HepG2 (cell line): ENCODE results near the gene ADSS1. TPM values are rescaled to one million over a fixed set of nuclear protein-coding genes. Genes with fewer than 3 reads are reported as not detected.

Experiments used
- ARID2 ChIP-seq: sonication (generic); formaldehyde crosslinking; IDR thresholded peaks from 2 replicates; pipeline ENCODE4 v1.8.1; 2022; ENCODE audit warnings: mild to moderate bottlenecking, missing genetic modification reagents, borderline replicate concordance
- ETV6 ChIP-seq: sonication (generic); formaldehyde crosslinking; conservative IDR thresholded peaks from 2 replicates; pipeline ENCODE4 v1.4.0; 2020; ENCODE audit warnings: missing genetic modification reagents
- KLF11 ChIP-seq: IDR thresholded peaks from 2 replicates; pipeline ENCODE4 v1.6.1; 2016; ENCODE audit warnings: missing compliant biosample characterization
- NFE2L2 ChIP-seq: fragments of 150-350 bp; IDR thresholded peaks from 2 replicates; pipeline ENCODE4 v1.6.1; 2014; ENCODE audit warnings: low read length
- NPAS2 ChIP-seq: sonication (generic); formaldehyde crosslinking; IDR thresholded peaks from 2 replicates; pipeline ENCODE4 v1.8.0; 2022; ENCODE audit warnings: mild to moderate bottlenecking, missing genetic modification reagents, borderline replicate concordance
- NR2F6 ChIP-seq, 2 experiments: IDR thresholded peaks; 2 replicates each; pipeline ENCODE4 v1.6.1; 2016; ENCODE audit warnings: antibody characterized with exemption in 1 of 2, mild to moderate bottlenecking in 1 of 2
- RAD21 ChIP-seq: fragments of 450-650 bp; formaldehyde crosslinking; IDR thresholded peaks from 2 replicates; pipeline ENCODE4 v1.5.0; 2020; ENCODE audit warnings: mild to moderate bottlenecking
- SSRP1 ChIP-seq: IDR thresholded peaks from 2 replicates; pipeline ENCODE4 v1.6.1; 2016; ENCODE audit warnings: control low read depth
- TBX2 ChIP-seq: sonication (generic); formaldehyde crosslinking; IDR thresholded peaks from 2 replicates; pipeline ENCODE4 v1.5.0; 2020; ENCODE audit warnings: missing genetic modification reagents, mild to moderate bottlenecking, borderline replicate concordance
- ZFP36L2 ChIP-seq: sonication (generic); formaldehyde crosslinking; IDR thresholded peaks from 2 replicates; pipeline ENCODE4 v1.4.0; 2020; ENCODE audit warnings: missing genetic modification reagents
- ZFY ChIP-seq: sonication (generic); formaldehyde crosslinking; IDR thresholded peaks from 2 replicates; pipeline ENCODE4 v1.4.0; 2020; ENCODE audit warnings: missing genetic modification reagents
- ZNF180 ChIP-seq: sonication (generic); formaldehyde crosslinking; IDR thresholded peaks from 2 replicates; pipeline ENCODE4 v1.4.0; 2020; ENCODE audit warnings: low read depth, missing genetic modification reagents, borderline replicate concordance
- ZNF235 ChIP-seq: sonication (generic); formaldehyde crosslinking; IDR thresholded peaks from 2 replicates; pipeline ENCODE4 v1.8.1; 2023; ENCODE audit warnings: mild to moderate bottlenecking, missing genetic modification reagents, borderline replicate concordance
- ZNF350 ChIP-seq: sonication (generic); formaldehyde crosslinking; IDR thresholded peaks from 2 replicates; pipeline ENCODE4 v1.4.0; 2020; ENCODE audit warnings: mild to moderate bottlenecking, low read depth, missing genetic modification reagents, borderline replicate concordance
- ZNF460 ChIP-seq: sonication (generic); formaldehyde crosslinking; IDR thresholded peaks from 2 replicates; pipeline ENCODE4 v1.5.1; 2020; ENCODE audit warnings: missing genetic modification reagents, mild to moderate bottlenecking, borderline replicate concordance
- ZNF83 ChIP-seq: sonication (generic); formaldehyde crosslinking; IDR thresholded peaks from 2 replicates; pipeline ENCODE4 v1.4.0; 2020; ENCODE audit warnings: missing genetic modification reagents, mild to moderate bottlenecking, borderline replicate concordance
- polyA plus RNA-seq, 8 experiments: library from polyadenylated mRNA; depleted of rRNA in 3 of 8; stranded (reverse) in 7 of 8; unstranded in 1 of 8; fragments of >200 nt; fragmentation: Illumina TruSeq in 4 of 8; extraction: Trizol in 4 of 8; gene quantifications; 2 replicates each; pipeline versions ENCODE4 v1.2.1 to v1.2.3, GENCODE V29; 2011 to 2016; ENCODE audit warnings: low read depth in 4 of 8, missing spikeins in 1 of 8, mixed read lengths in 1 of 8; ENCODE audit not compliant: insufficient read depth in 1 of 8
- total RNA-seq, 5 experiments: library from RNA; depleted of rRNA; stranded (reverse); fragments of >200 nt; fragmentation: Illumina TruSeq; extraction: Trizol; gene quantifications; 2 replicates each; pipeline ENCODE4 v1.2.3, GENCODE V29; 2016; ENCODE audit warnings: low read depth in 1 of 5
- TF ChIP-seq, protein P1 (sequence below): sonication (generic); formaldehyde crosslinking; IDR thresholded peaks from 2 replicates; pipeline ENCODE4 v1.4.0; 2020; ENCODE audit warnings: missing genetic modification reagents
- TF ChIP-seq, protein P2 (sequence below): IDR thresholded peaks from 2 replicates; pipeline ENCODE4 v1.6.1; 2016; ENCODE audit warnings: missing compliant biosample characterization, missing genetic modification reagents, borderline replicate concordance
- TF ChIP-seq, protein P3 (sequence below): sonication (generic); formaldehyde crosslinking; IDR thresholded peaks from 2 replicates; pipeline ENCODE4 v1.4.0; 2020; ENCODE audit warnings: missing genetic modification reagents, mild to moderate bottlenecking, borderline replicate concordance

Gene ADSS1
- total and polyA plus RNA-seq, 2 of the 13 experiments (the other 11 are each of a cell fraction or from before 2014, with no cell fraction given), result 1.0 to 36.7 TPM

DNA sequence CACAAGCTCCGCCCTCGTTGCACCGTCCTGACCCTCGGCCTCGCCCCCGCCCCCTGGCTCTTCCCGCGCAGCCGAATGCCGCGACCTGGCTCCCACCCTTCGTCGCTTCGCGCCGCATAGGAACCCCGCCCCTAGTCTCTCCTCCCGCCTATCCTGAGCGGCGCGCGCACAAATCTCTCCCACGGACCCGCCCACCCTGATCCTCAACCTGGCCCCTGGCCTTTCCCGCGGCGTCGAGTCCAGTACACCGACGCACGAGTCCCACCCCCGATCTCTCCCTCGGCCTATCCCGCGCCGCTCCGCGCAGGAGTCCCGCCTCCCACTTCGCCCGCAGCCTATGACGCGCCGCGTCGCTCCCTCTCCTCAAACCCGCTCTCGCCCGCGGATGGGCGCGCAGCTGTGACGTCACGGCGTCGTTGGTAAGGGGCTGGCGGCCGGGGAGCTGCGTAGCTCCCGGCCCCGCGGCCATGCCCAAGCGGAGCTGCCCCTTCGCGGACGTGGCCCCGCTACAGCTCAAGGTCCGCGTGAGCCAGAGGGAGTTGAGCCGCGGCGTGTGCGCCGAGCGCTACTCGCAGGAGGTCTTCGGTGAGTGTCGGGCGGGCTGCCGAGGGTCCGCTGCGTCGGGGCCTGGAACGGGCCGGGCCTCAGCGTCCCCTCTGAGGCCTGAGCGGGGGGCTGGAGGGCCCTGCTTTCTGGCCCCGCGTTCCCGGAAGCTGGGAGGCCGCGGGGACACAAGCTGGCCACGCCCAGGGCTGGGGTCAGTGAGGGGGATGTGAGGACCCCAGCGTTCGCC is 28.9 kb downstream of the ADSS1 start, which contains the start of gene SIVA1 (continued):
- TF ChIP-seq, protein P1, sequence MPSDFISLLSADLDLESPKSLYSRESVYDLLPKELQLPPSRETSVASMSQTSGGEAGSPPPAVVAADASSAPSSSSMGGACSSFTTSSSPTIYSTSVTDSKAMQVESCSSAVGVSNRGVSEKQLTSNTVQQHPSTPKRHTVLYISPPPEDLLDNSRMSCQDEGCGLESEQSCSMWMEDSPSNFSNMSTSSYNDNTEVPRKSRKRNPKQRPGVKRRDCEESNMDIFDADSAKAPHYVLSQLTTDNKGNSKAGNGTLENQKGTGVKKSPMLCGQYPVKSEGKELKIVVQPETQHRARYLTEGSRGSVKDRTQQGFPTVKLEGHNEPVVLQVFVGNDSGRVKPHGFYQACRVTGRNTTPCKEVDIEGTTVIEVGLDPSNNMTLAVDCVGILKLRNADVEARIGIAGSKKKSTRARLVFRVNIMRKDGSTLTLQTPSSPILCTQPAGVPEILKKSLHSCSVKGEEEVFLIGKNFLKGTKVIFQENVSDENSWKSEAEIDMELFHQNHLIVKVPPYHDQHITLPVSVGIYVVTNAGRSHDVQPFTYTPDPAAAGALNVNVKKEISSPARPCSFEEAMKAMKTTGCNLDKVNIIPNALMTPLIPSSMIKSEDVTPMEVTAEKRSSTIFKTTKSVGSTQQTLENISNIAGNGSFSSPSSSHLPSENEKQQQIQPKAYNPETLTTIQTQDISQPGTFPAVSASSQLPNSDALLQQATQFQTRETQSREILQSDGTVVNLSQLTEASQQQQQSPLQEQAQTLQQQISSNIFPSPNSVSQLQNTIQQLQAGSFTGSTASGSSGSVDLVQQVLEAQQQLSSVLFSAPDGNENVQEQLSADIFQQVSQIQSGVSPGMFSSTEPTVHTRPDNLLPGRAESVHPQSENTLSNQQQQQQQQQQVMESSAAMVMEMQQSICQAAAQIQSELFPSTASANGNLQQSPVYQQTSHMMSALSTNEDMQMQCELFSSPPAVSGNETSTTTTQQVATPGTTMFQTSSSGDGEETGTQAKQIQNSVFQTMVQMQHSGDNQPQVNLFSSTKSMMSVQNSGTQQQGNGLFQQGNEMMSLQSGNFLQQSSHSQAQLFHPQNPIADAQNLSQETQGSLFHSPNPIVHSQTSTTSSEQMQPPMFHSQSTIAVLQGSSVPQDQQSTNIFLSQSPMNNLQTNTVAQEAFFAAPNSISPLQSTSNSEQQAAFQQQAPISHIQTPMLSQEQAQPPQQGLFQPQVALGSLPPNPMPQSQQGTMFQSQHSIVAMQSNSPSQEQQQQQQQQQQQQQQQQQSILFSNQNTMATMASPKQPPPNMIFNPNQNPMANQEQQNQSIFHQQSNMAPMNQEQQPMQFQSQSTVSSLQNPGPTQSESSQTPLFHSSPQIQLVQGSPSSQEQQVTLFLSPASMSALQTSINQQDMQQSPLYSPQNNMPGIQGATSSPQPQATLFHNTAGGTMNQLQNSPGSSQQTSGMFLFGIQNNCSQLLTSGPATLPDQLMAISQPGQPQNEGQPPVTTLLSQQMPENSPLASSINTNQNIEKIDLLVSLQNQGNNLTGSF, result peak; percentile 32; the same call in 1 of the 2 replicates
- TF ChIP-seq RAD21 (CRISPR knock-in tag) (peak; percentile 58), ZNF180 (CRISPR knock-in tag) (no peak), ZNF83 (no peak; the same call in 1 of the 2 replicates), ZFY (CRISPR knock-in tag) (peak; percentile 96), NPAS2 (CRISPR knock-in tag) (no peak), NFE2L2 (no peak), ZNF460 (CRISPR knock-in tag) (no peak), ZNF235 (CRISPR knock-in tag) (no peak), SSRP1 (CRISPR knock-in tag) (peak; percentile 44; the same call in 1 of the 2 replicates), TBX2 (CRISPR knock-in tag) (peak; percentile 78), NR2F6 (IDR thresholded peaks at IDR 0.05) (no peak), NR2F6 (CRISPR knock-in tag; IDR thresholded peaks at IDR 0.05) (peak; percentile 57), ZFP36L2 (CRISPR knock-in tag) (no peak), ARID2 (CRISPR knock-in tag) (peak; percentile 28; the same call in 1 of the 2 replicates), ETV6 (CRISPR knock-in tag) (0 out of 2 replicates have a peak, but pooled peaks have one; percentile 72), KLF11 (peak; percentile 19; the same call in 1 of the 2 replicates), ZNF350 (CRISPR knock-in tag) (peak; percentile 93)
- TF ChIP-seq, protein P2, sequence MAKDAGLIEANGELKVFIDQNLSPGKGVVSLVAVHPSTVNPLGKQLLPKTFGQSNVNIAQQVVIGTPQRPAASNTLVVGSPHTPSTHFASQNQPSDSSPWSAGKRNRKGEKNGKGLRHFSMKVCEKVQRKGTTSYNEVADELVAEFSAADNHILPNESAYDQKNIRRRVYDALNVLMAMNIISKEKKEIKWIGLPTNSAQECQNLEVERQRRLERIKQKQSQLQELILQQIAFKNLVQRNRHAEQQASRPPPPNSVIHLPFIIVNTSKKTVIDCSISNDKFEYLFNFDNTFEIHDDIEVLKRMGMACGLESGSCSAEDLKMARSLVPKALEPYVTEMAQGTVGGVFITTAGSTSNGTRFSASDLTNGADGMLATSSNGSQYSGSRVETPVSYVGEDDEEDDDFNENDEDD (CRISPR knock-in tag), result peak; percentile 97
- TF ChIP-seq, protein P3, sequence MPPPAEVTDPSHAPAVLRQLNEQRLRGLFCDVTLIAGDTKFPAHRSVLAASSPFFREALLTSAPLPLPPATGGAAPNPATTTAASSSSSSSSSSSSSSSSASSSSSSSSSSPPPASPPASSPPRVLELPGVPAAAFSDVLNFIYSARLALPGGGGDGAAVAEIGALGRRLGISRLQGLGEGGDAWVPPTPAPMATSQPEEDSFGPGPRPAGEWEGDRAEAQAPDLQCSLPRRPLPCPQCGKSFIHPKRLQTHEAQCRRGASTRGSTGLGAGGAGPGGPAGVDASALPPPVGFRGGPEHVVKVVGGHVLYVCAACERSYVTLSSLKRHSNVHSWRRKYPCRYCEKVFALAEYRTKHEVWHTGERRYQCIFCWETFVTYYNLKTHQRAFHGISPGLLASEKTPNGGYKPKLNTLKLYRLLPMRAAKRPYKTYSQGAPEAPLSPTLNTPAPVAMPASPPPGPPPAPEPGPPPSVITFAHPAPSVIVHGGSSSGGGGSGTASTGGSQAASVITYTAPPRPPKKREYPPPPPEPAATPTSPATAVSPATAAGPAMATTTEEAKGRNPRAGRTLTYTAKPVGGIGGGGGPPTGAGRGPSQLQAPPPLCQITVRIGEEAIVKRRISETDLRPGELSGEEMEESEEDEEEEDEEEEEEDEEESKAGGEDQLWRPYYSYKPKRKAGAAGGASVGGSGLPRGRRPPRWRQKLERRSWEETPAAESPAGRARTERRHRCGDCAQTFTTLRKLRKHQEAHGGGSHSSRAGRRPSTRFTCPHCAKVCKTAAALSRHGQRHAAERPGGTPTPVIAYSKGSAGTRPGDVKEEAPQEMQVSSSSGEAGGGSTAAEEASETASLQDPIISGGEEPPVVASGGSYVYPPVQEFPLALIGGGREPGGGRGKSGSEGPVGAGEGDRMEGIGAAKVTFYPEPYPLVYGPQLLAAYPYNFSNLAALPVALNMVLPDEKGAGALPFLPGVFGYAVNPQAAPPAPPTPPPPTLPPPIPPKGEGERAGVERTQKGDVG, result no peak
